Neuronal stem cell (in vitro differentiated cells): ENCODE data around the gene ARMC7.
"Not testable (repeated sequence)": the region's sequence is repeated elsewhere in the genome, so short reads cannot be mapped to it uniquely, and the experiment has no call there.

Experiments
- DNase-seq: peaks from one replicate; pipeline ENCODE4 v3.0.0-alpha.2; 2013; ENCODE audit warnings: low spot score
- H2AFZ ChIP-seq: one replicate; pipeline ENCODE4 v1.6.1; 2013; ENCODE audit warnings: mild to moderate bottlenecking, low read length, inconsistent platforms
- H2AK5ac ChIP-seq: 2 replicates; pipeline ENCODE4 v1.6.1; 2013; ENCODE audit warnings: low read depth, mild to moderate bottlenecking, inconsistent platforms, low read length, moderate library complexity, mixed read lengths
- H2BK120ac ChIP-seq: 2 replicates; pipeline ENCODE4 v1.6.1; 2013; ENCODE audit warnings: low read depth, mild to moderate bottlenecking, inconsistent platforms, low read length, moderate library complexity, mixed read lengths
- H2BK12ac ChIP-seq: one replicate; pipeline ENCODE4 v1.6.1; 2013; ENCODE audit warnings: low read length, inconsistent platforms
- H2BK15ac ChIP-seq: 2 replicates; pipeline ENCODE4 v1.6.1; 2013; ENCODE audit warnings: mild to moderate bottlenecking, low read length, inconsistent platforms, mixed read lengths
- H2BK5ac ChIP-seq: one replicate; pipeline ENCODE4 v1.6.1; 2013; ENCODE audit warnings: inconsistent platforms, mild to moderate bottlenecking, low read length, moderate library complexity
- H3K14ac ChIP-seq: one replicate; pipeline ENCODE4 v1.6.1; 2013; ENCODE audit warnings: low read length, inconsistent platforms
- H3K18ac ChIP-seq: 2 replicates; pipeline ENCODE4 v1.6.1; 2013; ENCODE audit warnings: low read length, inconsistent platforms
- H3K23ac ChIP-seq: 2 replicates; pipeline ENCODE4 v1.6.1; 2013; ENCODE audit warnings: low read depth, mild to moderate bottlenecking, mixed read lengths, low read length, inconsistent platforms; ENCODE audit not compliant: poor library complexity
- H3K27ac ChIP-seq: replicated peaks from 3 replicates; pipeline ENCODE4 v1.5.1; 2013; ENCODE audit warnings: low read length, inconsistent platforms
- H3K27me3 ChIP-seq, 3 experiments: 2 replicates each; pipeline ENCODE4 v1.6.1; 2013; ENCODE audit warnings: low read length in 3 of 3, mild to moderate bottlenecking in 2 of 3, inconsistent platforms in 1 of 3, low read depth in 1 of 3, mixed read lengths in 1 of 3, moderate library complexity in 1 of 3; ENCODE audit not compliant: control insufficient read depth in 3 of 3, insufficient read depth in 3 of 3
- H3K36me3 ChIP-seq, 2 donors: replicated peaks in 1 of 2; 2 replicates each; pipeline ENCODE4 v1.6.1; 2013; ENCODE audit warnings: low read length in 2 of 2; ENCODE audit not compliant: control insufficient read depth in 2 of 2, insufficient read depth in 2 of 2
- H3K4ac ChIP-seq: 2 replicates; pipeline ENCODE4 v1.6.1; 2013; ENCODE audit warnings: inconsistent platforms, mild to moderate bottlenecking, low read length, moderate library complexity
- H3K4me1 ChIP-seq, 2 donors: 1 replicate in 1 of 2; 2 replicates in 1 of 2; pipeline ENCODE4 v1.6.1; 2013; ENCODE audit warnings: low read length in 2 of 2, low read depth in 1 of 2; ENCODE audit not compliant: control insufficient read depth in 2 of 2, insufficient read depth in 1 of 2
- H3K4me2 ChIP-seq: one replicate; pipeline ENCODE4 v1.6.1; 2013; ENCODE audit warnings: mild to moderate bottlenecking, low read length, inconsistent platforms; ENCODE audit not compliant: insufficient read depth, poor library complexity, severe bottlenecking
- H3K4me3 ChIP-seq, 2 donors: 2 replicates each; pipeline ENCODE4 v1.5.1; 2013; ENCODE audit warnings: low read length in 2 of 2, mild to moderate bottlenecking in 2 of 2, inconsistent platforms in 1 of 2, moderate library complexity in 1 of 2
- H3K79me1 ChIP-seq: one replicate; pipeline ENCODE4 v1.6.1; 2013; ENCODE audit warnings: low read depth, mild to moderate bottlenecking, inconsistent platforms, low read length, moderate library complexity
- H3K9ac ChIP-seq: one replicate; pipeline ENCODE4 v1.6.1; 2013; ENCODE audit warnings: mild to moderate bottlenecking, low read depth, low read length, inconsistent platforms; ENCODE audit not compliant: poor library complexity
- H3K9me3 ChIP-seq, 2 donors: replicated peaks in 1 of 2; 2 replicates each; pipeline versions ENCODE3 to v1.6.1; 2013; ENCODE audit warnings: low read length in 2 of 2, mild to moderate bottlenecking in 2 of 2, inconsistent platforms in 1 of 2, low read depth in 1 of 2, mixed read lengths in 1 of 2, moderate library complexity in 1 of 2; ENCODE audit not compliant: control insufficient read depth in 2 of 2, insufficient read depth in 1 of 2
- H4K8ac ChIP-seq: one replicate; pipeline ENCODE4 v1.6.1; 2013; ENCODE audit warnings: low read depth, mild to moderate bottlenecking, inconsistent platforms, low read length, moderate library complexity
- H4K91ac ChIP-seq: one replicate; pipeline ENCODE4 v1.6.1; 2013; ENCODE audit warnings: low read length, low read depth, mild to moderate bottlenecking, inconsistent platforms; ENCODE audit not compliant: poor library complexity
- WGBS, 2 donors: extraction: QIAGEN DNeasy Blood & Tissue Kit; methylation state at CpG; one replicate each; pipeline ENCODE4 v1.1.7; 2013; ENCODE audit warnings: missing lambda C conversion rate in 2 of 2, mixed read lengths in 1 of 2; ENCODE audit not compliant: insufficient read length in 2 of 2, insufficient replicate concordance in 1 of 2; ENCODE audit errors: extremely low coverage in 2 of 2; 5-methylcytosine and 5-hydroxymethylcytosine counted together

The ARMC7 gene

GRCh38 chr17:75069783-75070182 lies 40.0 kb upstream of the ARMC7 start:
- no CpG with 5 or more reads among the region's 2 CpGs for WGBS, 2 donors
- DNase-seq = no peak

DNA sequence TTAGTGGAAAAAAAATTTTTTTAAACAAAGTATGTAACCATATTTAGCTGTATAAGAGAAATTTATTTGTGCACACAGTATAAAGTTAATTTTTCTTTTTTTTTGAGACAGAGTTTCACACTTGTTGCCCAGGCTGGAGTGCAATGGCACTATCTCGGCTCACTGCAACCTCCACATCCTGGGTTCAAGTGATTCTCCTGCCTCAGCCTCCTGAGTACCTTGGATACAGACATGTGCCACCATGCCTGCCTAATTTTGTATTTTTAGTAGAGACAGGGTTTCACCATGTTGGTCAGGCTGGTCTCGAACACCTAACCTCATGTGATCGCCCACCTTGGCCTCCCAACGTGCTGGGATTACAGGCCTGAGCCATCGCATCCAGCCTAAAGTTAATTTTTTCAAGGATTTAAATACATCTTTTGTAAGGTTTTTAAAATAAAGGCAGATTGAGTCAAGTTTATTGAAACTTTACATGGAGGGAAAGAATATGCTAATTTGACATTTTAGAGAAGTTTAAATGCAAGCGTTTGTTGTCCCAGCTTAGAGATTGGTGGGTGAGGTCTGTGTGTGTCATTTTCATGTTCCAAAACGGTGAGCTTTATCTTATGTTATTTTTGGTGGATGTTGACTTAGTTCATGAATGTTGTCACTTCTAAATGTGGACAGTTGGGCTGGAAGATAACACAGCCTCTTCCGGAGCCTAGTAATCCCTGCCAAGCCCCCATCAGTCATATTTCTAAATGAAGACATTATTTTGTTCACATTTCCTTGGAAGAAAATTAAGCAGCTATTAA lies 38.1 kb upstream of the ARMC7 start:
- not testable (repeated sequence) for H2BK12ac ChIP-seq, H3K79me1 ChIP-seq, DNase-seq, H2AFZ ChIP-seq, H3K4ac ChIP-seq, H3K9ac ChIP-seq, H2BK5ac ChIP-seq, H3K4me1 ChIP-seq, H3K4me2 ChIP-seq, H3K14ac ChIP-seq, H3K9me3 ChIP-seq, H2BK15ac ChIP-seq, H2BK120ac ChIP-seq, H3K36me3 ChIP-seq, H2AK5ac ChIP-seq, H4K8ac ChIP-seq, H3K27me3 ChIP-seq, H3K23ac ChIP-seq, H3K18ac ChIP-seq, H3K27ac ChIP-seq, H4K91ac ChIP-seq, H3K4me3 ChIP-seq
- WGBS, 2 donors = no CpG with 5 or more reads among the region's 8 CpGs

More at GRCh38 chr17:75069783-75070182, 40.0 kb upstream of the ARMC7 start:
- no peaks in the 10 kb centered on the region for H3K9me3 ChIP-seq
- H3K23ac ChIP-seq = no peak overlapping the region
- no peak overlapping the region for H2BK5ac ChIP-seq
- no peaks in the 10 kb centered on the region for H3K4me1 ChIP-seq
- no peak overlapping the region for H2AK5ac ChIP-seq
- H3K14ac ChIP-seq = no peak overlapping the region
- H3K18ac ChIP-seq = no peak overlapping the region
- no peak overlapping the region for H3K4me3 ChIP-seq
- H3K4ac ChIP-seq = no peak overlapping the region
- H2BK12ac ChIP-seq = no peak overlapping the region
- H3K36me3 ChIP-seq = peaks cover 3 to 8% of the 10 kb centered on the region in 2 donors
- H3K27me3 ChIP-seq = no peaks in the 10 kb centered on the region
- H4K8ac ChIP-seq = no peak overlapping the region
- no peak overlapping the region for H3K9ac ChIP-seq
- no peak overlapping the region for H2AFZ ChIP-seq
- H4K91ac ChIP-seq = no peak overlapping the region
- no peak overlapping the region for H3K4me2 ChIP-seq
- H2BK15ac ChIP-seq = no peak overlapping the region
- no peak overlapping the region for H2BK120ac ChIP-seq
- H3K79me1 ChIP-seq = no peaks in the 10 kb centered on the region
- no peak overlapping the region for H3K27ac ChIP-seq

- not testable (repeated sequence) for H3K79me1 ChIP-seq, H3K14ac ChIP-seq, H3K9ac ChIP-seq, H3K9me3 ChIP-seq, H3K23ac ChIP-seq, H2AK5ac ChIP-seq, DNase-seq, H2BK5ac ChIP-seq, H2BK120ac ChIP-seq, H3K27me3 ChIP-seq, H2AFZ ChIP-seq, H3K4ac ChIP-seq, H3K18ac ChIP-seq, H3K4me3 ChIP-seq, H3K27ac ChIP-seq, H4K8ac ChIP-seq, H3K36me3 ChIP-seq, H2BK15ac ChIP-seq, H3K4me1 ChIP-seq, H2BK12ac ChIP-seq, H4K91ac ChIP-seq, H3K4me2 ChIP-seq
- no CpG with 5 or more reads among the region's 5 CpGs for WGBS, 2 donors
Observed at GRCh38 chr17:75072909-75073308, 36.9 kb upstream of the ARMC7 start.

- H3K23ac ChIP-seq = peak overlapping the region; percentile 65
- peak overlapping the region; percentile 11 for H3K4me2 ChIP-seq
- no peak overlapping the region for H3K27ac ChIP-seq
- H3K4me1 ChIP-seq = peaks cover 3 to 4% of the 10 kb centered on the region in 2 donors
- WGBS, 2 donors = no CpG with 5 or more reads among the region's 5 CpGs
- no peak overlapping the region for H3K4ac ChIP-seq
- H3K9me3 ChIP-seq = no peaks in the 10 kb centered on the region
- H3K27me3 ChIP-seq = no peaks in the 10 kb centered on the region
- H2BK15ac ChIP-seq = no peak overlapping the region
- H4K8ac ChIP-seq = no peak overlapping the region
- H3K14ac ChIP-seq = no peak overlapping the region
- H3K79me1 ChIP-seq = no peaks in the 10 kb centered on the region
- H3K4me3 ChIP-seq = no peak overlapping the region
- H2BK5ac ChIP-seq = no peak overlapping the region
- H3K36me3 ChIP-seq = no peaks in the 10 kb centered on the region
- H2AFZ ChIP-seq = peak overlapping the region; percentile 7
- no peak overlapping the region for H3K9ac ChIP-seq
- H2BK12ac ChIP-seq = no peak overlapping the region
- H2BK120ac ChIP-seq = no peak overlapping the region
- H4K91ac ChIP-seq = peak overlapping the region; percentile 3
- H3K18ac ChIP-seq = no peak overlapping the region
- H2AK5ac ChIP-seq = no peak overlapping the region
- DNase-seq = no peak
Observed at GRCh38 chr17:75073618-75074047, 36.1 kb upstream of the ARMC7 start.
